OCI-LY3 (cell line): Measurements from ENCODE around the gene POU2AF3.

Source experiments
- H2AFZ ChIP-seq: fragments of 200-600, 300-600 bp; shearing (Covaris generic); 2 replicates; pipeline ENCODE4 v1.6.0; 2014; ENCODE audit warnings: antibody characterized with exemption, low read depth, low read length
- H3K27ac ChIP-seq: fragments of 200-600, 300-600 bp; sonication (generic); 2 replicates; pipeline ENCODE4 v1.5.1; 2014; ENCODE audit warnings: mild to moderate bottlenecking, low read length, moderate library complexity, mixed read lengths
- H3K27me3 ChIP-seq: fragments of 200-600, 300-600 bp; sonication (generic); 2 replicates; pipeline ENCODE4 v1.6.1; 2014; ENCODE audit warnings: low read depth, low read length, mixed read lengths
- H3K36me3 ChIP-seq: fragments of 200-600, 300-600 bp; sonication (generic); replicated peaks from 2 replicates; pipeline ENCODE3; 2014; ENCODE audit warnings: low read depth, low read length, mixed read lengths
- H3K4me1 ChIP-seq: fragments of 300-600, 200-600 bp; sonication (generic); 2 replicates; pipeline ENCODE4 v1.6.1; 2014; ENCODE audit warnings: low read length, mixed read lengths
- H3K4me2 ChIP-seq: fragments of 200-600, 300-600 bp; sonication (generic); 2 replicates; pipeline ENCODE4 v1.6.1; 2014; ENCODE audit warnings: low read length, mixed read lengths
- H3K4me3 ChIP-seq: fragments of 300-600, 200-600 bp; sonication (generic); 2 replicates; pipeline ENCODE4 v1.5.1; 2014; ENCODE audit warnings: antibody characterized with exemption, mild to moderate bottlenecking, low read length, moderate library complexity
- H3K79me2 ChIP-seq: fragments of 300-600, 200-600 bp; shearing (Covaris generic); 2 replicates; pipeline ENCODE4 v1.6.1; 2014; ENCODE audit warnings: mild to moderate bottlenecking, low read length, mixed read lengths
- H3K9ac ChIP-seq: fragments of 300-600, 200-600 bp; shearing (Covaris generic); 2 replicates; pipeline ENCODE4 v1.6.0; 2014; ENCODE audit warnings: mild to moderate bottlenecking, low read length, moderate library complexity
- H3K9me3 ChIP-seq: fragments of 200-600, 300-600 bp; shearing (Covaris generic); 2 replicates; pipeline ENCODE4 v1.6.1; 2014; ENCODE audit warnings: low read length, mixed read lengths; ENCODE audit not compliant: insufficient read depth
- H4K20me1 ChIP-seq: fragments of 200-600, 300-600 bp; sonication (generic); 2 replicates; pipeline ENCODE4 v1.6.1; 2016; ENCODE audit warnings: low read length, mixed read lengths; ENCODE audit not compliant: insufficient read depth
- EZH2phosphoT487 ChIP-seq: fragments of 200-600 bp; shearing (Covaris generic); IDR thresholded peaks from 2 replicates; pipeline ENCODE4 v1.6.1; 2018; ENCODE audit warnings: antibody characterized with exemption, mixed run types, low read depth
- TF ChIP-seq, protein P1 (sequence below): fragments of 200-600, 300-600 bp; sonication (generic); IDR thresholded peaks from 2 replicates; pipeline ENCODE4 v1.5.1; 2014; ENCODE audit warnings: antibody characterized with exemption, low read length, low read depth

The POU2AF3 gene

DNA sequence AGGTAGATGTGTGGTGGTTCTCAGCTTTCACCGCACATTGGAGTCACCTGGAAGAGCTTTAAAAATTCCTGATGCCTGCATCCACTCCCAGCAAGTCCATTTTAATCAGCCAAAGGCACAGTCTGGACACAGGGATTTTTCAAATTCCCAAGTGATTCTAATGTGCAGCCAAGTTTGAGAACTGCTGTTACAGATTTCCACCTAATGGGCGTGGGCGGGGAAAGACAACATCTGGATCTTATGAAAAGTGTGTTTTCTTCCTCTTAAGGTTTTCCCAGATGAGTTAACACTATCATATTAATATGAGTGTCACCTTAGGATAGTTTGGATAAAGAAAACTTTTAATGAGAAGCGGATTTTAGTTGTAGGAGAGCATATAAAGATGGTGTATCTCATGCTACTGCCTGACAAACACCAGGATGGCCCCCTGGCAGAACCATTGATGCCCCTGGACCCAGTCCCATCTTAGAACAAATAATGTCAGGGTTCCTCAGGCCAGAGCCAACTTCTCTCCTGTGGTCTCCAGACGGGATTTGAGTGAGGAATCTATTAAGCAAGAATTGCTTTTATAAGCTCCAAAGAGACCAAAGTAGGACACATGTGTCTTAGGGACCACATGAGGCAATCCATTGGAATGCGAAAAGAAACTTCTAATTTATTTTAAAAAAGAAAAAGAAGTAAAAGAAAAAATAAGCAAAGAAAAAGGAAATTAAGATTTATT, 48.8 kb downstream of the POU2AF3 start:
- Histone ChIP-seq H3K9me3 (no peaks in the 10 kb centered on the region), H3K4me1 (0 out of 2 replicates have a peak, but pooled peaks cover 5% of the 10 kb centered on the region), H3K79me2 (no peaks in the 10 kb centered on the region), H3K4me2 (no peak overlapping the region), H3K27me3 (no peaks in the 10 kb centered on the region), H3K4me3 (no peak overlapping the region), H3K36me3 (peaks cover 19% of the 10 kb centered on the region), H2AFZ (no peak overlapping the region), H3K27ac (no peak overlapping the region), H4K20me1 (no peaks in the 10 kb centered on the region), H3K9ac (no peak overlapping the region)
- no peak for TF ChIP-seq EZH2phosphoT487
- TF ChIP-seq, protein P1, sequence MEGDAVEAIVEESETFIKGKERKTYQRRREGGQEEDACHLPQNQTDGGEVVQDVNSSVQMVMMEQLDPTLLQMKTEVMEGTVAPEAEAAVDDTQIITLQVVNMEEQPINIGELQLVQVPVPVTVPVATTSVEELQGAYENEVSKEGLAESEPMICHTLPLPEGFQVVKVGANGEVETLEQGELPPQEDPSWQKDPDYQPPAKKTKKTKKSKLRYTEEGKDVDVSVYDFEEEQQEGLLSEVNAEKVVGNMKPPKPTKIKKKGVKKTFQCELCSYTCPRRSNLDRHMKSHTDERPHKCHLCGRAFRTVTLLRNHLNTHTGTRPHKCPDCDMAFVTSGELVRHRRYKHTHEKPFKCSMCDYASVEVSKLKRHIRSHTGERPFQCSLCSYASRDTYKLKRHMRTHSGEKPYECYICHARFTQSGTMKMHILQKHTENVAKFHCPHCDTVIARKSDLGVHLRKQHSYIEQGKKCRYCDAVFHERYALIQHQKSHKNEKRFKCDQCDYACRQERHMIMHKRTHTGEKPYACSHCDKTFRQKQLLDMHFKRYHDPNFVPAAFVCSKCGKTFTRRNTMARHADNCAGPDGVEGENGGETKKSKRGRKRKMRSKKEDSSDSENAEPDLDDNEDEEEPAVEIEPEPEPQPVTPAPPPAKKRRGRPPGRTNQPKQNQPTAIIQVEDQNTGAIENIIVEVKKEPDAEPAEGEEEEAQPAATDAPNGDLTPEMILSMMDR, result no peak

DNA sequence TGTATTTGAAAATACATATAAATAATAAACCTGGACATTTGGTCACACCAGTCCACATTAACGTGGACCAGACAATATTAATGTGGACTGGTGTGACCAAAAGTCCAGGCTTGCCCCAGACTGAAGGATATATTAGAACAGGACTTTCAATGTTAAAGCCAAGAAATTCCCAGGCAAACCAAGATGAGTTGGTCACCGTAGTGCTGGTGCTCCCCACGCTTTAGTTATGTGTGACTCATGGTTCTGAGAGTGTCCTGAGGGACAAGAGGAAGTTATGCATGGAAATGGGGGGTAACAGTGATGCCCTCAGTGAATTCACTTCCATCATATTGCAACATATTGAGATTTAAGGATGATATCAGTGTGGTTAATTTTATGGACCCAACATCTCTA, 49.4 kb downstream of the POU2AF3 start:
- Histone ChIP-seq H3K27ac (no peak overlapping the region), H3K4me3 (no peak overlapping the region), H3K27me3 (no peaks in the 10 kb centered on the region), H3K36me3 (peaks cover 22% of the 10 kb centered on the region), H2AFZ (no peak overlapping the region), H3K9me3 (no peaks in the 10 kb centered on the region), H3K4me1 (0 out of 2 replicates have a peak, but pooled peaks cover 5% of the 10 kb centered on the region), H3K9ac (no peak overlapping the region), H4K20me1 (no peaks in the 10 kb centered on the region), H3K4me2 (no peak overlapping the region), H3K79me2 (no peaks in the 10 kb centered on the region)
- no peak for TF ChIP-seq EZH2phosphoT487
- TF ChIP-seq, protein P1, result no peak

DNA sequence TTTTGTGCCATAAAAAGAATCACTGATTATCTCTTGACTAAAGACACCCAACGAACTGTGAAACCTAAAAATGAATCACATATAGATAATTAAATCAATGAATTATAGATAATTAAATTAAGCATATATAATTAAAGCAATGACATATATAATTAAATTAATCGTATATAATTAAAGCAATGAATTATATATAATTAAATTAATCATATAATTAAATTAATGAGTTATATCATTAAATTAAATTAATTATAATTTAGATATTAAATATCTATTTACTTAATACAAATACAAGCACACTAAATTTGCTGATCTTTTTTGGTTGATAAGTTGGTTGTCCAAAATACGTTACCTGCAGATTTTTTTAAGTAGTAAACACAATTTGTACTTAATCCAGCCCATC, 49.8 kb downstream of the POU2AF3 start:
- Histone ChIP-seq H3K79me2 (no peaks in the 10 kb centered on the region), H3K27me3 (no peaks in the 10 kb centered on the region), H3K4me2 (no peak overlapping the region), H3K9me3 (no peaks in the 10 kb centered on the region), H3K4me3 (no peak overlapping the region), H3K9ac (no peak overlapping the region), H4K20me1 (peaks cover 2% of the 10 kb centered on the region; the same call in 1 of the 2 replicates), H3K4me1 (0 out of 2 replicates have a peak, but pooled peaks cover 5% of the 10 kb centered on the region), H3K36me3 (peaks cover 24% of the 10 kb centered on the region), H2AFZ (no peak overlapping the region), H3K27ac (no peak overlapping the region)
- TF ChIP-seq, protein P1, result no peak
- no peak for TF ChIP-seq EZH2phosphoT487

DNA sequence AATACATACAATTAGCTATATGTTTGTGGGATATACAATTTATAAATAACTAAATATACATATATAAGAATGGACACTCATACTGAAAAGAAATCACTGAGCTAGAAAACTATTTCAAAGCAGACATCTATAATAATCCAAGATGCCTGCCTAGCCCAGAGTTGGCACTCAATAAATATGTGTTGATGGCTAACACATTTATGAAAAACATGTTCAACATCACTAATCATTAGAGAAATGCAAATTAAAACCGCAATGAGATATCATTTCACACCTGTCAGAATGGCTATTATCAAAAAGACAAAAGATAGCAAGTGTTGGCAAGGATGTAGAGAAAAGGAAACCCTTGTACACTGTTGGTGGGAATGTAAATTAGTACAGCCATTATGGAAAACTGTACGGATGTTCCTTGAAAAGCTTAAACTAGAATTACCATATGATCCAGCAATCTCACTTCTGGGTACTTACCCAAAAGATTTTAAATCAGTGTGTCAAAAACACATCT, 50.9 kb downstream of the POU2AF3 start:
- Histone ChIP-seq H3K36me3 (peaks cover 35% of the 10 kb centered on the region), H3K9ac (no peak overlapping the region), H3K27ac (no peak overlapping the region), H3K9me3 (no peaks in the 10 kb centered on the region), H3K4me2 (no peak overlapping the region), H3K4me3 (no peak overlapping the region), H3K79me2 (no peaks in the 10 kb centered on the region), H4K20me1 (peaks cover 7% of the 10 kb centered on the region; the same call in 1 of the 2 replicates), H3K27me3 (no peaks in the 10 kb centered on the region), H3K4me1 (0 out of 2 replicates have a peak, but pooled peaks cover 5% of the 10 kb centered on the region), H2AFZ (no peak overlapping the region)
- TF ChIP-seq, protein P1, result no peak
